WTC11 (cell line): ENCODE measurements around the gene TRAPPC3. TPM values are rescaled to one million over a fixed set of nuclear protein-coding genes. Genes with fewer than 3 reads are reported as not detected.

Source experiments
- ATAC-seq: fragments of 200-7000 bp; cut with Tn5 transposase; 2 replicates; pipeline ENCODE4 v1.10.0; 2021; ENCODE audit warnings: mild to moderate bottlenecking, moderate library complexity
- CTCF ChIA-PET: fragments of 300-600 bp; sonication (Branson Sonifier 250); formaldehyde crosslinking; loops from one replicate; lab custom pipeline; 2021; ENCODE audit warnings: antibody characterized with exemption; lab: Charles Lee
- POLR2A ChIA-PET: fragments of 350-600 bp; sonication (Branson Sonifier 250); formaldehyde crosslinking; loops from one replicate; lab custom pipeline; 2021; ENCODE audit warnings: antibody characterized with exemption; lab: Charles Lee
- DNase-seq: peaks from one replicate; pipeline ENCODE4 v3.0.0; 2021; ENCODE audit warnings: low spot score
- H3K27ac Mint-ChIP-seq: 2 replicates; pipeline ENCODE4 v1.8.0; 2021; ENCODE audit warnings: mixed read lengths
- H3K27me3 Mint-ChIP-seq: 2 replicates; pipeline ENCODE4 v1.8.0; 2021; ENCODE audit warnings: low read depth, mild to moderate bottlenecking, moderate library complexity, mixed read lengths
- H3K36me3 Mint-ChIP-seq: 2 replicates; pipeline ENCODE4 v1.8.0; 2021; ENCODE audit warnings: mixed read lengths
- H3K4me1 Mint-ChIP-seq: 2 replicates; pipeline ENCODE4 v1.8.0; 2022; ENCODE audit warnings: mixed read lengths
- H3K4me3 Mint-ChIP-seq: 2 replicates; pipeline ENCODE4 v1.8.0; 2021; ENCODE audit warnings: mild to moderate bottlenecking, moderate library complexity, mixed read lengths
- H3K9me3 Mint-ChIP-seq: 2 replicates; pipeline ENCODE4 v1.8.0; 2021; ENCODE audit warnings: mixed read lengths
- ATF6 ChIP-seq: sonication (generic); formaldehyde crosslinking; IDR thresholded peaks from 2 replicates; pipeline ENCODE4 v1.8.1; 2023; ENCODE audit warnings: mild to moderate bottlenecking, missing genetic modification reagents
- CTCF ChIP-seq: fragments of 200-600 bp; IDR thresholded peaks from 2 replicates; pipeline ENCODE4 v1.8.0; 2022; ENCODE audit warnings: antibody characterized with exemption
- ESRRA ChIP-seq: sonication (generic); formaldehyde crosslinking; IDR thresholded peaks from 2 replicates; pipeline ENCODE4 v1.8.1; 2022; ENCODE audit warnings: mild to moderate bottlenecking, missing genetic modification reagents, borderline replicate concordance
- GRHL2 ChIP-seq: fragments of 250-450 bp; sonication (Bioruptor Pico); IDR thresholded peaks from 2 replicates; pipeline ENCODE4 v1.8.0; 2022; ENCODE audit warnings: mild to moderate bottlenecking, moderate library complexity; ENCODE audit not compliant: insufficient replicate concordance, severe bottlenecking
- GTF2I ChIP-seq: fragments of 250-450 bp; sonication (Bioruptor Pico); conservative IDR thresholded peaks from 2 replicates; pipeline ENCODE4 v1.4.0; 2021; ENCODE audit warnings: mild to moderate bottlenecking
- HMGA2 ChIP-seq: fragments of 250-450 bp; sonication (Bioruptor Pico); IDR thresholded peaks from 2 replicates; pipeline ENCODE4 v1.4.0; 2021; ENCODE audit warnings: mild to moderate bottlenecking, moderate library complexity
- HMGXB4 ChIP-seq: sonication (generic); formaldehyde crosslinking; IDR thresholded peaks from 2 replicates; pipeline ENCODE4 v1.8.1; 2023; ENCODE audit warnings: mild to moderate bottlenecking, moderate library complexity, missing genetic modification reagents
- IRF1 ChIP-seq: sonication (generic); formaldehyde crosslinking; IDR thresholded peaks from 2 replicates; pipeline ENCODE4 v1.8.0; 2023; ENCODE audit warnings: missing genetic modification reagents
- JUN ChIP-seq: sonication (generic); formaldehyde crosslinking; IDR thresholded peaks from 2 replicates; pipeline ENCODE4 v1.8.0; 2023; ENCODE audit warnings: mild to moderate bottlenecking, missing genetic modification reagents
- KAT7 ChIP-seq: sonication (generic); formaldehyde crosslinking; IDR thresholded peaks from 2 replicates; pipeline ENCODE4 v1.8.1; 2023; ENCODE audit warnings: missing genetic modification reagents, mild to moderate bottlenecking, borderline replicate concordance
- MAX ChIP-seq: sonication (generic); formaldehyde crosslinking; IDR thresholded peaks from 2 replicates; pipeline ENCODE4 v1.8.0; 2022; ENCODE audit warnings: mild to moderate bottlenecking, missing genetic modification reagents
- MYBL2 ChIP-seq: sonication (generic); formaldehyde crosslinking; IDR thresholded peaks from 2 replicates; pipeline ENCODE4 v1.8.1; 2023; ENCODE audit warnings: mild to moderate bottlenecking, moderate library complexity, missing genetic modification reagents
- NFATC4 ChIP-seq: fragments of 250-450 bp; sonication (Bioruptor Pico); IDR thresholded peaks from 2 replicates; pipeline ENCODE4 v1.9.0; 2021; ENCODE audit warnings: mild to moderate bottlenecking
- RORB ChIP-seq: fragments of 250-450 bp; sonication (Bioruptor Pico); IDR thresholded peaks from 2 replicates; pipeline ENCODE4 v1.9.0; 2021; ENCODE audit warnings: mild to moderate bottlenecking
- SMAD4 ChIP-seq: sonication (generic); formaldehyde crosslinking; IDR thresholded peaks from 2 replicates; pipeline ENCODE4 v1.8.0; 2022; ENCODE audit warnings: mild to moderate bottlenecking, missing genetic modification reagents
- TEAD1 ChIP-seq: sonication (generic); formaldehyde crosslinking; IDR thresholded peaks from 2 replicates; pipeline ENCODE4 v1.8.0; 2022; ENCODE audit warnings: mild to moderate bottlenecking, missing genetic modification reagents
- TEAD4 ChIP-seq: sonication (generic); formaldehyde crosslinking; IDR thresholded peaks from 2 replicates; pipeline ENCODE4 v1.8.0; 2022; ENCODE audit warnings: mild to moderate bottlenecking, missing genetic modification reagents
- TP53 ChIP-seq: sonication (generic); formaldehyde crosslinking; IDR thresholded peaks from 2 replicates; pipeline ENCODE4 v1.8.1; 2023; ENCODE audit warnings: mild to moderate bottlenecking, missing genetic modification reagents
- USF1 ChIP-seq: sonication (generic); formaldehyde crosslinking; IDR thresholded peaks from 2 replicates; pipeline ENCODE4 v1.8.0; 2022; ENCODE audit warnings: mild to moderate bottlenecking, missing genetic modification reagents
- ZBTB43 ChIP-seq: sonication (generic); formaldehyde crosslinking; IDR thresholded peaks from 2 replicates; pipeline ENCODE4 v1.8.1; 2023; ENCODE audit warnings: mild to moderate bottlenecking, missing genetic modification reagents
- ZNF121 ChIP-seq: sonication (generic); formaldehyde crosslinking; IDR thresholded peaks from 2 replicates; pipeline ENCODE4 v1.8.0; 2023; ENCODE audit warnings: missing genetic modification reagents
- ZNF138 ChIP-seq: sonication (generic); formaldehyde crosslinking; conservative IDR thresholded peaks from 2 replicates; pipeline ENCODE4 v1.8.1; 2022; ENCODE audit warnings: mild to moderate bottlenecking, moderate library complexity, missing genetic modification reagents
- ZNF219 ChIP-seq: sonication (generic); formaldehyde crosslinking; IDR thresholded peaks from 2 replicates; pipeline ENCODE4 v1.8.0; 2023; ENCODE audit warnings: missing genetic modification reagents, mild to moderate bottlenecking, borderline replicate concordance
- ZNF232 ChIP-seq: sonication (generic); formaldehyde crosslinking; IDR thresholded peaks from 2 replicates; pipeline ENCODE4 v1.8.0; 2022; ENCODE audit warnings: mild to moderate bottlenecking, missing genetic modification reagents
- ZNF425 ChIP-seq: fragments of 250-450 bp; sonication (Bioruptor Pico); conservative IDR thresholded peaks from 2 replicates; pipeline ENCODE4 v1.9.0; 2021; ENCODE audit warnings: mild to moderate bottlenecking
- ZNF671 ChIP-seq: fragments of 250-450 bp; sonication (Bioruptor Pico); IDR thresholded peaks from 2 replicates; pipeline ENCODE4 v1.8.0; 2021; ENCODE audit warnings: mild to moderate bottlenecking
- total RNA-seq: library from RNA; stranded (reverse); gene quantifications from 3 replicates; pipeline ENCODE4 v1.2.3, GENCODE V29; 2021

Gene TRAPPC3
- total RNA-seq, 1 experiment from 2014 or later = 48.9 TPM

- TF ChIP-seq HMGXB4 (no peak), SMAD4 (CRISPR knock-in tag) (no peak)
- TF ChIP-seq, all 79 proteins: peak for 0
Observed at GRCh38 chr1:36179220-36179600, 29.9 kb upstream of the TRAPPC3 start (continued).

- H3K27ac Mint-ChIP-seq = peak overlapping the region; percentile 96
- DNase-seq = peak; percentile 93
- H3K27me3 Mint-ChIP-seq = no peaks in the 10 kb centered on the region
- CTCF ChIA-PET = interaction anchor here (0.7 to 1.9 kb wide), 15 partner anchors 10 to 191 kb away, joined by 3 to 27 read pairs (median 4); partner anchors contain the start of genes MAP7D1, SH3D21, THRAP3 and TRAPPC3
- peak; percentile 81 for ATAC-seq
- POLR2A ChIA-PET = interaction anchor here (0.5 to 3.0 kb wide), 10 partner anchors 9 to 344 kb away, joined by 3 to 24 read pairs (median 8); partner anchors contain the start of genes SH3D21, THRAP3 and TRAPPC3
- peaks cover 23% of the 10 kb centered on the region for H3K36me3 Mint-ChIP-seq
- H3K9me3 Mint-ChIP-seq = no peaks in the 10 kb centered on the region
- H3K4me1 Mint-ChIP-seq = peaks cover 34% of the 10 kb centered on the region
- peak overlapping the region; percentile 71 for H3K4me3 Mint-ChIP-seq
- TF ChIP-seq TP53 (CRISPR knock-in tag) (no peak), GTF2I (no peak), TEAD4 (no peak), RORB (CRISPR knock-in tag) (no peak), ZNF219 (CRISPR knock-in tag) (no peak), TEAD1 (peak; percentile 25; the same call in 1 of the 2 replicates), ZNF232 (CRISPR knock-in tag) (no peak), KAT7 (CRISPR knock-in tag) (0 out of 2 replicates have a peak, but pooled peaks have one; percentile 31), ZBTB43 (no peak), JUN (no peak), USF1 (CRISPR knock-in tag) (no peak), NFATC4 (no peak), CTCF (no peak), IRF1 (CRISPR knock-in tag) (no peak), ZNF138 (CRISPR knock-in tag) (no peak), ZNF121 (CRISPR knock-in tag) (no peak), ZNF425 (no peak), HMGA2 (CRISPR knock-in tag) (no peak), ATF6 (CRISPR knock-in tag) (no peak), MAX (CRISPR knock-in tag) (peak; percentile 75), ZNF671 (CRISPR knock-in tag) (no peak), MYBL2 (CRISPR knock-in tag) (no peak), GRHL2 (no peak), ESRRA (CRISPR knock-in tag) (no peak)
Observed at GRCh38 chr1:36178471-36179219, 29.4 kb upstream of the TRAPPC3 start.
